Right renal cortex interstitium (tissue), 3 donors: Measurements from ENCODE around the gene RWDD4. TPM values are rescaled to one million over a fixed set of nuclear protein-coding genes. Genes with fewer than 3 reads are reported as not detected.
A peak's percentile ranks its signal among the peaks of the same experiment; 100 is the strongest.

Source experiments
- DNase-seq, 3 donors: peaks; one replicate each; pipeline ENCODE4 v3.0.0-alpha.2; 2013; ENCODE audit warnings: low read depth in 3 of 3, low spot score in 2 of 3
- polyA plus RNA-seq, 3 donors: library from polyadenylated mRNA; unstranded; fragments of 120-200 nt; gene quantifications; one replicate each; pipeline ENCODE4 v1.2.1, GENCODE V29; 2013; ENCODE audit not compliant: insufficient read length in 3 of 3

Gene RWDD4
- polyA plus RNA-seq = 10 to 100 TPM; 35.8 to 45.6 (median 41.2) TPM

DNA sequence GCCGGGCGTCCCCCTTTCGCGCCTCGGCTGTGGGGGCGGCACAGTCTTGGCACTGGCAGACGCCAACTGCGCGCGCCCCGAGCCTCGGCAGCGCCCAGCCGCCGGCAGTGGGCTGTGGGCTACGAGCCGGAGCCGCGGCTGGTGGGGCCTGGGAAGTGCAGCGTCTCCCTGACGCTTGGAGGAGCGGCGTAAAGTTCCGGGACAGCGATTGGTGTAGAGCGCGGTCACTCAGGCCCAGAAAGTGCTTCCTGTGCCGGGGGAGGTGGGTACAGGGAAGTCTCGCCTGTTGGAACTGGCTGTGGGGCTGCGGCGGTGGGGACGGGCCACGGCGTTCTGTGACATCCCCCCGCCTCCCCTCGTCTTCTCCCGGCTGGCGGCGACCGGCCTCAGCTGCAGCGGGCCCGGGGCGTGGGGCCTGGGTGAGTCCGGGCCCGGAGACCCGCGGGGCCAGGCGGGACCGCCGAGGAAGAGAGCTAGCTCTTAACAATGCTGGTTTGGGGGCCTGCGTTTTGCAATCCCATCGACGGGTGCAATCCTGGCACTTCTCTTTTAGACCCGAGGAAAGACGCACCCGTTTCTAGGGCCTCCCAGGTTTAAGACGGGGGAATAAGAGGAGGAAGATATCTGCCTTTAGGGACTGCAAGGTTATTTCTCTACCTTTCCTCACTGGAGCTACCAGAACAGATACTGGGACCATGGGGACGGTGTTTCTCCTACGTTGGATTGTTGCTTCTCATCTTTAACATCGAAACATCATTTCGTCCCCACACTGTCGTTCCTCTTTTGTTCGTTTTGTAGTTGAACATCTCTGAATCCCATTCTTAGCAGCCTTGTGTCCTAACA lies at the start of gene RWDD4, which contains the start of gene TRAPPC11:
Gene RWDD4 (minus strand): TSS at position 157 of the 843 bp plus-strand sequence. CDS start 233 bp downstream, outside the sequence.
Gene TRAPPC11 (plus strand): TSS at position 265 of the 843 bp plus-strand sequence. CDS start 4,575 bp downstream, outside the sequence.
- DNase-seq = peak; percentile 91 to 98 (median 97)

DNA sequence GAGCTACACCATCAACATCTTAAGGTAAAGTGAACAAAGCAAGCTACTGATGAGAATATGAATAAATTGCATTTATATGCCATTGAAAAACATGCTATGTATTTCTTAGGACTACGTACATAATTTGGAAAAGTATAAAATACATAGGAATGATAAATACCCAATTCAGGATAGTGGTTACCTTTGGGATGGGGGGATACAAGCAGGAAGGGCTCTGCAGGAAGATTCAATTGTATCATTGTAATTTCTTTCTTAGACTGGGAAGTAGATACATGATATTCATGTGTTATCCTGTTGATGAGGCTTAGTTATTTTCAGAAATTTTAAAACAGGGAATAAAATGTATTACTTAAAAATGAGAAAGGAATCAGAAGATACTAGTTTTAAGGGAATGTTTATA lies 43.5 kb upstream of the RWDD4 start:
- DNase-seq = no peak

DNA sequence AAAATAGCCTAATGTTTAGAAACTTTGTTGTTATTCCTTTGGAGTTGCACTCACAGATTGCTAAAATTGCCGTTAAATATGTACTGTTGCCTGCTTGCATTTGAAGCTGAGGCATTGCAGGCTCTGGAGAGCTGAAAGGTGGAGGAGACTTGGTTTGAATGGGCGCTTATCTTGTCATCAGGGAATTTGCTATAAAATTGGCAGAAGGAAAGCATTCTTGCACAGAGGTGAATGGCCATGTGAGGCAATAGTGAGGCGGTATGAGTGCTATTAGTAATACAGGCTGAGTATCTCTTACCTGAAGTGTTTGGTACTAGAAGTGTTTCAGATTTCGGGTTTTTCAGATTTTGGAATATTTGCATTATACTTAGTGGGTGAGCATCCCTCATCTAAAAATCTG lies 41.4 kb upstream of the RWDD4 start:
- no peak for DNase-seq

DNA sequence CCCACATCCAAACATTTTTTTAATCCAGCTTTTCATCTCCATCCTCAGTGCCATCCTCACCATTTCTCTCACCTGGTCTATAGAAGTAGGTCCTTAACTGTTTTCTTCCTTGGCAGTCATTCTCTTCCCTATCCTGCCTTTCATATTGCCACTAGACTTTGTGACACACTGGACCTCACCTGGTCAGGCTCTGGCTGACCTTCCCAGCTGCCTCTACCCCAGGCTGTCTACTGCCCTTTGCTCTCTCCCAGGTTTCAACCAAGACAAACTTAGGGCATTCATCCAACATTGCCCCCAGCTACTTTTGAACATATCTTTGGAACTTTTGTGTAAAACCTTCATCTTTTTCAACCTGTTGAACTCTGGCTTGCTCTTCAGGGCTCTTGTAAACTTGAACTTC lies 39.9 kb upstream of the RWDD4 start:
- no peak for DNase-seq

DNA sequence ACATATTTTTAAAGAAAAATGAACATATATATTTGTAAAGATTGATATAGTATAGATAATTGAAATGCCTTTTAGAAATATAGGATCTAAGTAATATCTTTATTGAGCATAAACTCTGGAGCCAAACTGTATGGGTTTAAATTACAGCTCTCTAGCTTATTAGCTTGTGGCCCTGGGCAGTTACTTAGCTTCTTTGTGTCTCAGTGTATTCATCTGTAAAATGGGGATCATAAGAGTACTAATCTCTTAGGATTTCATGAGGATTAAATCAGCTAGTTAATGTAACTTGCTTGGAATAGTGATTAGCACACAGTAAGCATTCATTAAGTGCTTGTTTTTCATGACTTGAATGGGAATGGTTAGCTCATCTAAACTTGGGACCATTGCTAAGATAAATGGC lies 32.9 kb upstream of the RWDD4 start:
- DNase-seq = no peak

DNA sequence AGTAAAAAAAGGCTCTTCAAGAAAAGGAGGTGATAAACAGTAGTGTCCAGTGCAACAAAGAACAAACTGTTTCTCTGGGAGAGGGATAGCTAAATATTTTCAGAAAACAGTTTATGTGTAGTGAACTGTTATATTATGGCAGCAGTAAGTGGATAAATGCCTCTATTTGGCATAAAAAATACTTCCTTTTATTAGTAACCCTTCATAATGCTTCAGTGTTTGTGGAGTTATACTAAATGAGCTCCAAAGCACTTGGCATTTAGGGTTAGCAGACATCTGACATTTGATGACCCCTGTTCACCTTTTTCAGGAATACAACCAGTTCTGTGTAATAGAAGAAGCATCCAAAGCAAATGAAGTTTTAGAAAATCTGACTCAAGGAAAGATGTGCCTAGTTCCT lies 32.0 kb upstream of the RWDD4 start:
- no peak for DNase-seq

DNA sequence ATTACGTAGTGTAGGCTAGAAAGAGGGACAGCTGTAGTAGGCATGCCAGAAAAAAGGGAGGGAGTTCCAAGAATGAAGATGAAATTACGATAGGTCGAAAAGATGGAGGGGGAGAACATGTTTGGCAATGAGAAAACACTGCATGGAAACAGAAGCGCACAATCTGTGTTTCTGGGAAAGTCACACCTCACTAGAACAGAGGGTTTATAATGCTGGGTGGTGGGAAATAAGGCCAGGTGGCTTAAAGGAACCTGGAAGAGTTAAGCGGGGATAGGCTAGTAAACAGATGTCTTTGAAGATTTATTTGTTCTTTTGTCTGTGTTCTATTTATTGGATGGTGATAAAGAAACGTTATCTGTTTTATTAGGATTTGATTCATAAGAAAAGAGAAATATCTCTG lies 29.2 kb upstream of the RWDD4 start:
- no peak for DNase-seq

DNA sequence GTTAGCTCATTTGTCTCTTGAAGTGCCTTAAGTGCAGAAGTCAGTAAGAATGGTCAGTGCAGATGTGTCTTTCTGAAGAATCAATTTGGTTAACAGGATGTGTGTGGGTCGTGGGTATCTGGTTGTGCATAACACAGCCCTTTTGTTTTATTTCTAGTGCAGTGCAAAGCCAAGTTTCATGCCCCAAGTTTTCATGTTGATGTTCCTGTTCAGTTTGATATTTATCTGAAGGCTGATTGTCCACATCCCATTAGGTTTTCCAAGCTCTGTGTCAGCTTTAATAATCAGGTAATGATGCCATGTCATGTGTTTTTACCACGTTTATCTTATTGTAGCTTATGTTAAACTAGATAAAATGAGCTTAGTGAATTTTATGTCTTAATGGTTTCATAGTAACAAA lies 27.5 kb upstream of the RWDD4 start:
- no peak for DNase-seq

DNA sequence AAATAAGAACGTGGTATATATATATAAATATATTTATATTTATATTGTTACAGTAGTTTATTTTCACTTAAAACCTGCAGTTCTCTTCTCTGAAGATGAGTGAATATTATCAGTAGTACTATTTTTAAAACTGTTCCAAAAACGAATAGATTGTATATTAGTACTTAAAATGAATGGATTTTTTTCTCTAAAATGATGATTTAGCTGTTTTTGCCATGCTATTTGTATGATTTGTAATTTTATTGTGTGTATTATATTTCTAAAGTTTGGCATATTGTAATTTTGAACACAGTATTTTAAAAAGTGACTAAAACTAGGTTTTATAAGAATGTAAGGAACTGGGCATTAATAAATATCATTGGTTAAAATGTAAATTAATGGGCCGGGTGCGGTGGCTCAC lies 22.1 kb upstream of the RWDD4 start:
- no peak for DNase-seq

DNA sequence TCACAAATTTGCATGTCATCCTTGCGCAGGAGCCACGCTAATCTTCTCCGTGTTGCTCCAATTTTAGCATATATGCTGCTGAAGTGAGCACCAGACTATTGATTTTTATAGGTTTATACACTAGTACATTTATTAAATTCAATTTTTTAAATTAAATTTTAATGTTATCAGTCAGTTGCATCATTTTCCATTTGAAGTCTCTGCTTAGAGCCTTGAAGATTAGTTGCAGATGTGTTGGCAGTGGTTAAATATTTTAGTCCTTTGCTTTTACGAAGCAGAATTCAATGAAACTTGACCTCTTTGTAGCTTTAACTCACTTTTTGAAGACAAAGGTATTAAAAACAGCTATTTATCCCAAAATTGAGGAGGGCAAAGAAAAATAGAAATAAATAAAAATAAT lies 16.6 kb upstream of the RWDD4 start:
- DNase-seq = no peak

DNA sequence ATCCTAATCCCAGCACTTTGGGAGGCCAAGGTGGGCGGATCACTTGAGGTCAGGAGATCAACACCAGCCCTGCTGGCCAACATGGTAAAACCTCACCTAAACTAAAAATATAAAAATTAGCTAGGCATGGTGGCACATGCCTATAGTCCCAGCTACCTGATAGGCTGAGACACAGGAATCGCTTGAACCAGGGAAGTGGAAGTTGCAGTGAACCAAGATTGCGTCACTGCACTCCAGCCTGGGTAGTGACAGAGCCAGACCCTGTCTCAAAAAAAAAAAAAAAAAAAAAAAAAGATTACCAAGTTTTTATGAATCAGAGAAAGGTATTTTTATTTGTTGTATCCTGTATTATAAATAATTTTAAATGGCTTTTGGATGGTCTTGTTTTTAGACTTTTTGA lies 15.2 kb upstream of the RWDD4 start:
- no peak for DNase-seq

DNA sequence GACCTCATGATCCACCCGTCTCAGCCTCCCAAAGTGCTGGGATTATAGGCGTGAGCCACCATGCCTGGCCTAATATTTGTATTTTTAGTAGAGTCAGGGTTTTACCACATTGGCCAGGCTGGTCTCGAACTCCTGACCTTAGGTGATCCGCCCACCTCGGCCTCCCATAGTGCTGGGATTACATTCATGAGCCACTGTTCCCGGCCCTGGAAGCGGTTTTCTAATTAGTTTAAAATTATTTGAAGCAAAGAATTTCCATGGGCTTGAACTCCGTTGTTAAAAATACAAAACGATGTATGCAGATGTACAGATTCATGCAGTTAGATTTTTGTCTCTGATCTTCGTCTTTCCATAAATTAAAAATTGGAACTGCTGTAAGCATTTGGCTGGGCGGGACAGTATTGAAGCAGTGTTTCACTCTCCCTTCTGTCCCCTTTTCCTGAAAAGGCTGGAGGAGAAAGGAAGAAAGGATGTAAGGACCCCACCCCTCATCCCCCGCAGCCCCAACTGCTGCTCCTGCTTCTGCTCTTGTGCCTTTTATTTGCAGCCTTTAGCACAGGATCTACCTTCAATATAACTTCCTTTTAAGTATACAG lies 12.1 kb upstream of the RWDD4 start:
- no peak for DNase-seq

DNA sequence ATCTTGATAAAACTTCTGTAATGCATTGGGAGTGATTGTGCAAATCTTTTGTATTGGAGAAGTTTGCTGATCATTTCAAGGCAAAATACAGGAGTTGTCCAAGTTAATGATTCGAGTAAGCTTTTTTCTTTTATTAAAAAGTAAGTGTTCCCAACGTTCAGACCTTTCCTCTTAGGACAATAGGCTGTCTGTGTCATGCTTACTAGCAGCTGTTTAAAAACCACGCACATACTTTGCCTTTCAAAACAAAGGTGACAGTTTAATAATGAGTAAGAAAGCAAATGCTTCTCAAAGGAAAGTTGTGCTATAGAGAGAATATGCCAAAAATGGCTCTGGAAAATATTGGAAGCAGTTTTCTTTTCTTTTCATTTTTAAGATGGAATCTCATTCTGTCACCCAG lies 11.3 kb upstream of the RWDD4 start:
- DNase-seq = no peak

DNA sequence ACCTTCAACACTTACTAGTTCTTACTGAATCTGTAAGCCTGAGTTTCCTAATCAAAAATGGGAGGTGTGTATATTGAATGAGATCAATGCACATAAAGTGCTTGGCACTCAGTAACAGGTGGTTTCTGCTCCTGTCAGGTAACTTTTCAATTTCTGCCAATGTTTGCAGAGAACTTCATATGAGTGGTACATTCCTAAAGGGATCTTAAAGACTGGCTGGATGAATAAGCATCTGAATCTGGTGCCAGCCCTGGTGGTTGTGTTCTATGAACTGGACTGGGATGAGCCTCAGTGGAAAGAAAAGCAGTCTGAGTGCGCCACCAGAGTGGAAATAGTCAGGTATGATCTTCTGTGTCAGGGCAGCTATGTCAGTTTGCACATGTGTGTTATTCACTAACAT lies 7.1 kb upstream of the RWDD4 start:
- DNase-seq = no peak

DNA sequence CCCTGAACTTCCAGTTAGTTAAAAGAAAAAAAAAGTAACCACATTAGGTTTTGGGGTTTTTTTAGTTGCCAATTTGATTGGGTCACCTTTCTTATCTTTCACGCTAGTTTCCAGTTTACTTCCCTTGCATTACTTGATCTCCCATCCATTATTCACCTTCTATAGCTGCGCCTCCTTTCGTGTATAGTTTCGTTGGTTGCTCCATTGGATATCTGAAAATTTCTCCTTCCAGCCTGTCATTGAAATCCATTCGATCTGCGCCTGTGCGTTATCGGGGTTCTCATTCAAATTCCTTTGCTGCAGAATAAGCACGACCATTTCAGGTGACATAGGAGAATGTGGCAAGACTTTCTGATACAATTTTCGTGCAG lies 872 bp upstream of the RWDD4 start:
- no peak for DNase-seq

DNA sequence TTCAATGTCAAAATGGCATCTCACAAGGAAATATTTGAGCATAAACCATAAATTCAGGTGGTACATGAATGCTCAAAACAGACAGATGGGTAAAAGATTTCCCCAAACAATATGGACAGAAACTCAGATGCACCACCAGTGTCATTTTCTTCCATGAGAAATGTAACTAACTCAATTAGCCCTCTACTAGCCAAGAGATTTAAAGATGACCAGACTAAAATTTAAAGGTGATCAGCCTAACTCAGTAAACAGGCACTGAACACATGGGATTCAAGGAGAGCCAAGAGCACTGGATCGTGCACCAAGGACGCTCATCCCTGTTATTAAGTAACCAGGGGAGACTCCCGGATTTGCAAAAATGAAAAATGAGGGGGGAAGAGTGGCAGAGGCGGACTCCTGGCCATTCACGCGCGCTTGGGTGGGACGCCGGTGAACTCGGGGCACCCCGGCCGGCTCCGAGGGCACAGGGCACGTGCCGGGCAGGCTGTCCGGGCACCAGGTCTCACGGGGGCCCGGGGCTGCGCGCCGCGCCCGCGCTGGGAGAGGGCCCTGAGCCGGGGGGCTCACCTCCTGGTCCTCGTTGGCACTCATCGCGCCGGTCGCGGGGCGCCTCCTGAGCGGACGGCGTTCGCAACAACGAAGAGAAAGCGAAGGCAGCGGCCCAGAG lies 490 bp downstream of the RWDD4 start:
- no peak for DNase-seq

DNA sequence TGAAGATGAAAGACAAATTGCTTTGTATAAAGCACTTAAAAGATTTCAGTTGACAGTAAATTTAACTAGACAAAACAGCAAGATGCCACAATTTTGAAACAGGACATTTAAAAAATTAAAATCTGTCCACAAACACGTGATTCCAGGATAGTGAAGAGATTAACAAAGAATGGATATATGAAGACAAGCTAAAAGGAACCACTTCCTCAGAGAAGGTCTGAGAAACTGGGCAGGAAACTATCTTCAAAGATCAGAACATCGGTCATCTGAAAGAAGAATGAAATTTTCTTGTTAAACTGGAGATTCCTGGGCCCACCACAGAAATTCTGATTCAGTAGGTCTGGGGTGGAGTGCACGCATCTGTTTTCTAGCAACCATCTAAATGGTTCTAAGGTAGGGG lies 1.4 kb downstream of the RWDD4 start:
- no peak for DNase-seq

DNA sequence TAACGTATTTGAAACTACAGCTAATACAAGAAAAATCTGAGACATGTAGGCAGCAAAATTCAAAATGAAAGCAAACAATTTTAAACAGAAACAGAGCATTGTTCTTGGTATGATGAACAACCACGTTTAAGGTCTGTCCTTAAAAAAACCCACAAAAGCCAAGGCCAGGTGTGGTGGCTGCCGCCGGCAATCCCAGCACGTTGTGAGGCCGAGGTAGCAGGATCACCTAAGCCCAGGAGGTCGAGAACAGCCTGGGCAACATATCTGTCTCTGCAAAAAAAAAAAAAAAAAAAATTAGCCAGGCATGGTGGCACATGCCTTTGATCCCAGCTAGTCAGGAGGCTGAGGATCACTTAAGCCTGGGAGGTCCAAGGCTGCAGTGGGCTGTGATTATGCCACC lies 13.7 kb downstream of the RWDD4 start:
- no peak for DNase-seq

DNA sequence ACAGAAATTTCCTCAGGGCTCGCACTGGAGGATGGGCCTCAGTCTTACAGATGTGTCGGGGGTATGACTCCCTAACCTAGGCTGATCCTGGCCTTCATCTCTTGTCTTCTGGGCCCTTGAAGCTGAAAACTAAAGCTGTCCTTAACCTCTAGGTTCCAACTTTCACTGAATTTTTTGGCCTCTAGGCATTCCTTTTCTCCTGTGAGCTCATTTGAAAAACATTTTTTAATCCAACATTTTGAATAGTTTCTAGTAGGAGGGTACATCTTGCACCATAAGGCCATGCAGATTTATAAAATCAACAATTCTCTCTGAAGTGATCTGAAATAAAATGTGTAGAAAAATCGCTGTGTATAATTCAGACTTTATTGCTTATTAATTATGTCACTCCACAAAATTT lies 19.7 kb downstream of the RWDD4 start:
- DNase-seq = no peak

DNA sequence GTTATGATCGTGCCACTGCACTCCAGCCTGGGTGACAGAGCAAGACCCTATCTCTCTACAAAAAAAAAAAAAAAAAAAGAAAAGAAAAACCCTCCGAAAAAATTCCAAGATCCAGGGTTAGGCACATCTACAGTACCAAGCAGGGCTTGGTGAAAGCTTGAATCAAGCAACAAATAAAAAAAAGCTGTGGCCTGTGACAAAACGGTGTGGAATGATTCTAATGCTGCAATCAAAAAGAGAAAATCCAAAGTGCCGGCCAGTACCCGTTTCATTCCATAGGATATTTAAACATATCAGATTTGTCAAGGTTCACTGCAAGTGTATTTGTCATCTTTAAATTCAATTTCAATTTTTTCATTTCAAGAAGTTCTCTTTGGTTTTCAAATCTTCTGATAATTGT lies 20.5 kb downstream of the RWDD4 start:
- no peak for DNase-seq

DNA sequence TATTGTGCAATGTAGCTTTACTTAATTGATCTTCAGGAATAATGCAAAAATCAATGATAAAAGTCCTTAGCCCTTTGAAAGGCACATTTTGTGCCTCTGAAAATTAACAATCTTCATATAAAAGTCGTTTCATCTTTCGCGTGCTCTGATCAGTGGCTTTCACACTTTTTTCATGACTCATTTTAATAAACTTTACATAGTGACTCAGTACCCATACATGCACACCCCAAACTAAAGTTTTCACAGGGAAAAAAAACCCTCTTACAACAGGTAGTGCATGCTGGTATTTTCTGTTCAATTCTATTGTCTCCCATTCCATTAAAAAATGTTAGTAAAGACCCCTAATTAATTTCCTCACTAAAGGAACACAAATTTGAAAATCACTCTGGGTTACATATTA lies 21.5 kb downstream of the RWDD4 start:
- DNase-seq = no peak

DNA sequence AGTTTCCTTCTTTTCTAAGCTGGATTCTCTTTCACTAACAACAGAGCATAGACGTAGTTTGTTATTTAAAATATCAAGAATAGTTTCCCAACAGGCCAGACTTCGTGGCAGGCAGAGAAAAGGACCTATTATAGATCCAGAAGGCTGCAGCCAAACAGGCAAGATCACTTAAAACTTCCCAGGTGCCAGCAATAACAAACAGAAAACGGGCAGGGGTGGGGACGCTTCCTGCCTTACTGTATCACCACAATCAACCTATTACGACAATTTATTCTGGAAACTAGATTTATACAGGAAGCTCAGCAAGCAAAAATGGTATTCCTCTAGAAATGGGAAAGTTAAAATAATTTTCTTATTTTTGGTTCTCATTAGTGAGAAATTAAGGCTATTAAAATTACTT lies 22.1 kb downstream of the RWDD4 start:
- no peak for DNase-seq
